ENCODE results near the gene SLC2A1. TPM values are rescaled to one million over a fixed set of nuclear protein-coding genes. Genes with fewer than 3 reads are reported as not detected.

Gene SLC2A1
- total and polyA plus RNA-seq, 2 of the 13 experiments (the other 11 are each of a cell fraction or from before 2014, with no cell fraction given), result 125 to 423 TPM

- H3K9me3 ChIP-seq (ENCODE audit: low read length), result no peaks in the 10 kb centered on the region
- no peak overlapping the region for H2AFZ ChIP-seq (ENCODE audit: low read length)
- peak overlapping the region in 2 of 3 experiments; percentile 46 to 74; a peak in 3 of 6 replicates for H3K4me3 ChIP-seq (replicated peaks in 1 of 3; ENCODE audit: insufficient read depth in 1 of 3, low read depth in 2 of 3, low read length in 3 of 3)
- ChIA-PET CTCF (ENCODE audit: low intra/inter-chr PET ratio, low total read pairs) (interaction anchor here (3.4 kb wide), 1 partner anchor 148 kb away, joined by 31 read pairs; no protein-coding TSS in a partner anchor), POLR2A (interaction anchor here (0.8 to 4.2 kb wide), 7 partner anchors 14 to 352 kb away, joined by 3 to 18 read pairs (median 3); no protein-coding TSS in a partner anchor)
- peaks cover 38 to 49% of the 10 kb centered on the region in 2 experiments for H3K36me3 ChIP-seq (replicated peaks in 1 of 2; ENCODE audit: control insufficient read depth in 1 of 2, insufficient read depth in 2 of 2, low read length in 2 of 2)
- peaks cover 42% of the 10 kb centered on the region for H4K20me1 ChIP-seq (ENCODE audit: insufficient read depth, low read length)
- H3K27ac ChIP-seq (ENCODE audit: extremely low read length, insufficient read depth, low read length), result peak overlapping the region; percentile 13
- FAIRE-seq (no peak), DNase-seq (ENCODE audit: low spot score) (peak; percentile 56), ATAC-seq (peak; percentile 2; the same call in 2 of the 3 replicates)
- no peaks in the 10 kb centered on the region for H3K27me3 ChIP-seq (ENCODE audit: control insufficient read depth in 1 of 2, insufficient read depth in 2 of 2, low read length in 2 of 2)
- H3K4me2 ChIP-seq (ENCODE audit: low read depth, low read length), result peak overlapping the region; percentile 88
- no peak overlapping the region for H3K9ac ChIP-seq (ENCODE audit: insufficient read depth, low read depth, low read length)
- no peaks in the 10 kb centered on the region for H3K79me2 ChIP-seq (ENCODE audit: insufficient read depth, low read length)
- in situ Hi-C loops (cut with HindIII; ENCODE audit: extremely low pct_ligation_motif_present, low pct_unique_long_range_greater_than_20kb), result loop anchor here (25.0 kb wide), 1 partner anchor 487 kb away; no protein-coding TSS in a partner anchor
- peaks cover 56% of the 10 kb centered on the region for H3K4me1 ChIP-seq (ENCODE audit: insufficient read depth, low read length)
- intact Hi-C loops (cut with micrococcal nuclease; ENCODE audit: unreplicated experiment), result loop anchor here (5.0 kb wide), 1 partner anchor 32 kb away; the partner anchor contains the start of gene SLC2A1
- 59% methylated on average over 13 of the region's 19 CpGs for WGBS (ENCODE audit: low lambda C conversion rate)
- BruUV-seq (replicated peaks), result no TSS peak
- TF ChIP-seq ZNF33B (CRISPR knock-in tag; IDR thresholded peaks at IDR 0.05), result no peak
- TF ChIP-seq ZC3H13 (CRISPR knock-in tag; IDR thresholded peaks at IDR 0.05), result peak; percentile 79
- no peak for TF ChIP-seq XRCC5 (optimal IDR thresholded peaks at IDR 0.05; ENCODE audit: low read length)
- TF ChIP-seq LCORL (IDR thresholded peaks at IDR 0.05), result no peak
- TF ChIP-seq LCORL (CRISPR knock-in tag; IDR thresholded peaks at IDR 0.05), result no peak
- TF ChIP-seq POLR2AphosphoS5 (IDR thresholded peaks at IDR 0.05; ENCODE audit: low read depth, low read length), result peak; percentile 68
- TF ChIP-seq U2AF2 (IDR thresholded peaks at IDR 0.05; ENCODE audit: low read depth, low read length), result no peak
- TF ChIP-seq ZNF792 (CRISPR knock-in tag; IDR thresholded peaks at IDR 0.05), result no peak
- TF ChIP-seq ZNF878 (CRISPR knock-in tag; IDR thresholded peaks at IDR 0.05), result no peak
- TF ChIP-seq ATF2 (CRISPR knock-in tag; IDR thresholded peaks at IDR 0.05), result no peak
- no peak for TF ChIP-seq ZNF577 (CRISPR knock-in tag; IDR thresholded peaks at IDR 0.05; ENCODE audit: borderline replicate concordance, low read depth)
- TF ChIP-seq TARDBP (CRISPR knock-in tag; IDR thresholded peaks at IDR 0.05), result no peak
- TF ChIP-seq ZNF281 (CRISPR knock-in tag; IDR thresholded peaks at IDR 0.05; ENCODE audit: borderline replicate concordance), result peak; percentile 14; the same call in 1 of the 2 replicates
- no peak for TF ChIP-seq REXO4 (CRISPR knock-in tag; IDR thresholded peaks at IDR 0.05; ENCODE audit: borderline replicate concordance)
- TF ChIP-seq JUND (CRISPR knock-in tag; IDR thresholded peaks at IDR 0.05), result no peak
- 0 out of 2 replicates have a peak, but pooled peaks have one; percentile 7 for TF ChIP-seq TP53 (CRISPR knock-in tag; conservative IDR thresholded peaks at IDR 0.05)
- TF ChIP-seq KAT8 (CRISPR knock-in tag; IDR thresholded peaks at IDR 0.05), result no peak
- no peak for TF ChIP-seq TMF1 (CRISPR knock-in tag; IDR thresholded peaks at IDR 0.05; ENCODE audit: low read depth)
- TF ChIP-seq JUNB (CRISPR knock-in tag; IDR thresholded peaks at IDR 0.05; ENCODE audit: borderline replicate concordance), result no peak
- TF ChIP-seq DNMT1 (CRISPR knock-in tag; IDR thresholded peaks at IDR 0.05), result no peak
- TF ChIP-seq ZNF564 (CRISPR knock-in tag; IDR thresholded peaks at IDR 0.05), result no peak
Observed at GRCh38 chr1:42924851-42925760, 33.6 kb downstream of the SLC2A1 start.
